Measurements from ENCODE around the gene NBL1.

The NBL1 gene

GRCh38 chr1:19670787-19671186 is 26.7 kb downstream of the NBL1 start:
- DNase-seq (ENCODE audit: low read depth) = no peak

- no peak for DNase-seq (ENCODE audit: low read depth)
Measured at GRCh38 chr1:19672237-19672636, 28.1 kb downstream of the NBL1 start.

DNA sequence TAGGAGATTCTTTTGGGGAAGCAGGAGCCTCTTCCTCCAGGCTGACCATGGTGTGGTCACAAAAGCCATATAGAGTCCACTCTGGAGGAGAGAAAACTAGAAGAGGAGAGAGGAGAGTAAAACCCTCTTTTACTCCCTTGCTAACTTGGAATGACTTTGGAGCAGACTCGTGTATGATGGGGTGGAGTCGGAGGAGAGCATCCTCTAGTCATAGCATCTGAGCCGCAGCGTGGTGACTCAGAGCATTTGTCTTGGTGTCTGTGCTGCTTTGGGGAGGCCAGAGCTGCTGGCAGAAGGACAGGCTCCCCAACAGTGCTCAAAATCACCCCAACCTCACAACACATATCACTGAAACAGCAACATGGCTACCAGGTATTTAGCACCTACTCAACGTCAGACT is 31.7 kb downstream of the NBL1 start:
- DNase-seq (ENCODE audit: low read depth) = no peak

DNA sequence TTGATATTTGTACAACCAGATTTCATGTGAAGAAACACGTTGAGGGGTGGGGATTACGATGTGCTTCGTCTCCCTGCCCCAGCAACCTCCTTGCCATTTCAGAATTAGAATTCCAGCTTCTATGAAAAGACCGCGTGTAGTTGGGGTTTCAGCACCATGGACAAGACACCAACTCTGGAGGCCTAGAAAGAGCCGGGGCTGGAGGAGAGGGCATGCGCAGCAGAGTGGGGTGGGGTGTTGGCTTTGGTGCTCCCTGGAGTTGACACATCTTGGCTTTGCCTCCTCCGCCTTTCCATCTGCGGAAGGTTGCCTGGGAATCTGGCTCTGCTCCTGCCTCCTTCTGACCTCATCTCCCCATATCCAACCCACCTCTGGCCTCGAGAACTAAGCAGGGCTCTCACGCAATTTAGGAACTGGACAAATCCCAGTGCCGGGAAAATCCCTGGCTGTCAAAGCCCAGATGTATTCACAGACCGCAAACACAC is 32.4 kb downstream of the NBL1 start:
- DNase-seq (ENCODE audit: low read depth) = no peak

DNA sequence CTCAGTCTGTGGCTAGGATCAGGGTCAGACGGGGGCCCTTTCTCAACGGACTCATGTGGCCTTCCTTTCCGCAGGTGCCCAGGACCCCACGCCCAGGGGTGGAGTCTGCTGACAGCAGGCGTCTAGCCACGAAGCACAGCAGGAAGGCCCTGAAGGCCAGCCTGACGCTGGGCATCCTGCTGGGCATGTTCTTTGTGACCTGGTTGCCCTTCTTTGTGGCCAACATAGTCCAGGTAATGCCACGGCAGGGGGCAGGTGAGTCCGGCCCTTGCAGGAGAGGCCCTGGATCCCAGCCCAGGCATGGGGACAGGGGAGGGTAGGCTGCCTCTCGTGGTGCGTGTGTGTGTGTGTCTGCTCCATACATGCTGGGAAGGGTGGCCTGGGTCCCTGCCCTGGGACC is 34.4 kb downstream of the NBL1 start:
- no peak for DNase-seq (ENCODE audit: low read depth)

DNA sequence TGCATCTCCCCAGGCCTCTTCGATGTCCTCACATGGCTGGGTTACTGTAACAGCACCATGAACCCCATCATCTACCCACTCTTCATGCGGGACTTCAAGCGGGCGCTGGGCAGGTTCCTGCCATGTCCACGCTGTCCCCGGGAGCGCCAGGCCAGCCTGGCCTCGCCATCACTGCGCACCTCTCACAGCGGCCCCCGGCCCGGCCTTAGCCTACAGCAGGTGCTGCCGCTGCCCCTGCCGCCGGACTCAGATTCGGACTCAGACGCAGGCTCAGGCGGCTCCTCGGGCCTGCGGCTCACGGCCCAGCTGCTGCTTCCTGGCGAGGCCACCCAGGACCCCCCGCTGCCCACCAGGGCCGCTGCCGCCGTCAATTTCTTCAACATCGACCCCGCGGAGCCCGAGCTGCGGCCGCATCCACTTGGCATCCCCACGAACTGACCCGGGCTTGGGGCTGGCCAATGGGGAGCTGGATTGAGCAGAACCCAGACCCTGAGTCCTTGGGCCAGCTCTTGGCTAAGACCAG is 34.9 kb downstream of the NBL1 start:
- no peak for DNase-seq (ENCODE audit: low read depth)

DNA sequence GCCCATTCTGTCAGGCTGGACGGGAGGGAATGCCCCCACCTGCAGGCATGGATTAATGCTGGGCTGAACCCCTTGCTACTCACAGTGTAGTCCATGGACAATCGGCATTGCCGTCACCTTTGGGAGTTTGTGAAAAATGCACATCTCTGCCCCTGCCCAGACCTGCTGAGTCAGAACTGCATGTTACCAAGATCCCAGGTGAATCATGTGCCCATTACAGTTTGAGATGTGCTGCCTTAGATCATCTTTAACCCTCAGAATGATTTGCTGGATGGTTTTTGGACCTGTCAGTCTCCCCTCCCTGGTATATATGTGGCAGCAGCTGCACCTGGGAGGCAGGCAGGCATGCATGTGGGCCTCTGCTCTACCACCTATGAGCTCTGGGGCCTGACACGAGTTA is 35.6 kb downstream of the NBL1 start:
- no peak for DNase-seq (ENCODE audit: low read depth)

GRCh38 chr1:19680644-19681043 is 36.5 kb downstream of the NBL1 start:
- no peak for DNase-seq (ENCODE audit: low read depth)

- DNase-seq (ENCODE audit: low read depth) = no peak
Measured at GRCh38 chr1:19682257-19682656, 38.1 kb downstream of the NBL1 start.

DNA sequence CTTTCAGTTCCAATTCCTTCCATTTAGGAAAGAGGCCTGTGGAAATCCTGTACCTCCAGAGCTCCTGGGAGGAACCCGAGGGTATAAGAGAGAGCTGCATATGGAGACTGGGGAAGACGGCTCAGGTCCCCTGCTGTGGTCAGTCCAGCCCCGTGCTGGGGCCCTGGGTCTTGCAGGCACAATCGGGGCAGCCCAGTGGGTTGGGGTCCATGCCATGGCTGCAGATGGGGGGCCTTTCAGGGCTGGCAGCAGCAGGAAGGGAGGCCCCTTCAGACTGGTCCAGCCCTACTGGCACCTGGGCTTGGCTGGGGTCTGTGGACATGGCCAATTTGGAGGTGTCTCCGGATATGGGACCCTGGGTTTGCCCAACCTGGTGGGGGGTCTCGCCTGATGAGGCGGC is 38.8 kb downstream of the NBL1 start:
- no peak for DNase-seq (ENCODE audit: low read depth)

DNA sequence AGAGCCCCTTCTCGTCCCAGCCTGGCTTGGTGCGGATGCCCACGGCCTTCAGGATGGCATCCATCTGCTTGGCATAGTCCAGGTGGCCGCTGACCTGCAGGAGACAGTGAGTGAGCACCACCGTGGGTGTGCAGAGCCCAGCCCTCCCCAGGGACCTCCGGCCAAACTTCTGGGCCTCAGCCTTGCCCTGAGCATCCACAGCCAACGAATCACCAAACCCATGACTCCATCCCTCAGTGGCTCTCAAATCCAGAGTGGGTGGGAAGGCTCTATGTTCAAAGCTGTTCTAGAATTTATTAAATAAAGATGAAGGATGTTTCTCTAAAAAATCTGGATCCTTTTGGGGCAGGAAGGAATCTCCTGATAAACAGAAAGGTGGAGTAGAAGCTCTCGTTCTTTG is 39.2 kb downstream of the NBL1 start:
- no peak for DNase-seq (ENCODE audit: low read depth)

GRCh38 chr1:19684677-19685076 is 40.6 kb downstream of the NBL1 start:
- no peak for DNase-seq (ENCODE audit: low read depth)

DNA sequence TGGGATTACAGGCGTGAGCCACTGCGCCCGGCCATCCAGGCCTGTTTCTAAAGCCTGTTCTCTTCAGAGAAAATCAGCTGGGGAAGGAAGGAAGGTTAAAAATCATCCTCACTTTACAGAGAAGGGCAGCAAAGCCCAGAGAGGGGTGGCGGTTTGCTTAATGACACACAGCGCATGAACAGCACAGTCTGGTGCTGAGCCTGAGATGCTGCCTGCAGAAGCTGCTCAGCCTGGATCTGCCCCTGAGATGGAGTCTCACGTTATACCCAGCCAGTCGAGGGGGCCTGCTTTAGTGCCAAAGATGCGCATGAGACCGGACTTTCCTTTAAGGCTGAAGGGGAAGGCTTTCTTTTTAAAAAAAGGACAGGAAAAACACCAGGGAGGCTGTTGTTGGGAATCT is 41.9 kb downstream of the NBL1 start:
- no peak for DNase-seq (ENCODE audit: low read depth)

GRCh38 chr1:19687414-19687813 is 43.3 kb downstream of the NBL1 start:
- no peak for DNase-seq (ENCODE audit: low read depth)

GRCh38 chr1:19688041-19688842 is 44.1 kb downstream of the NBL1 start:
- no peak for DNase-seq (ENCODE audit: low read depth)

DNA sequence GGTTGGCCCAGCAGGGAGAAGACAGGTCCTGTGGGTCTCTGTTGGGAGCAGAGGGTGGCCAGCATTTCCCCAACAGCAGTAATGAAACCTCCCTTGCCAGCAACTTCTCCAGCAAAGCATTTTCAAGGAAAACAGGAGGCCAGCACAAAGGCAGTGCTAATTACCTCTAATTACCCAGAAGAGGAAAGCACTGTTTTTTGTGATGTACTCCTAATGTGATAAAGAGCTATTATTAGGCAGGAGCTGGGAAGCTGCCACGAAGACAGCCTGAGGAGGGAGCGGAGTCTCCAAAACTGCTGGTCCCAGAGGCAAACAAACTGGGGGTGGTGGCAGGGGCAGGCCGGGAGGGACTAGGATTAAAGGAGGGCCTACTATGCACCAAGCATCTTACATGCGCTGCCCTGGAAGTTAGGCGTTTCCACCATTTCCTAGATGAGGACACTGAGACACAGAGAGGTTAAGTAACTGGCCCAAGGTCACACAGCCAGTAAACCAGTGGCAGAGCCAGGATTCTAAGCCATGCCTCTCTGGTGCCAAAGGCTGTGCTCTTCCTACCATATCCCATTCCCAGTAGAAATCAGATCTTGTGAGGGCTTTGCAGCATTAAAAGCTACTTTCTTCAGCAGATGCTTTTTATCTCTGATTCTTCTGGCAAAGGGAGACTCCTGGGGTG is 45.1 kb downstream of the NBL1 start:
- no peak for DNase-seq (ENCODE audit: low read depth)

GRCh38 chr1:19689856-19690255 is 45.7 kb downstream of the NBL1 start:
- no peak for DNase-seq (ENCODE audit: low read depth)

- DNase-seq (ENCODE audit: low read depth) = no peak
Measured at GRCh38 chr1:19690342-19690741, 46.2 kb downstream of the NBL1 start.

DNA sequence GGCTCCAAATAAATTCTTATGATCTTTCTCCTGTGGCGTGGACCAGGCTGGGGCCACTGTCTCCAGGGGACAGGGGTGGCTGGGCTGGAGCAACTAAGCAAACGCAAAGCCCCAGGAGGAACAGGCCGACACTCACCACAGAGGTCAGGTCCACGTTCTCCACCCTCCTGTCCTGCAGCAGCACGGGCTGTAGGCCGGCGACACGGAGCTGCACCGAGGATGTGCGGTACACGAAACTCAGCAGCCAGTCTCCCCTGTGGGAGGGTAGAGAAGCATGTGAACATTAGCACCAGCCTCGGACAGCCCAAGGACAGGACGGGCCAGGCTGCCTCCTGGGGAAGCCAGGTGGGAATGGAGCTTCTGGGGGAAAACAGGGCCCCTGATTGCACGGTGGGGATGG is 50.2 kb downstream of the NBL1 start:
- no peak for DNase-seq (ENCODE audit: low read depth)

DNA sequence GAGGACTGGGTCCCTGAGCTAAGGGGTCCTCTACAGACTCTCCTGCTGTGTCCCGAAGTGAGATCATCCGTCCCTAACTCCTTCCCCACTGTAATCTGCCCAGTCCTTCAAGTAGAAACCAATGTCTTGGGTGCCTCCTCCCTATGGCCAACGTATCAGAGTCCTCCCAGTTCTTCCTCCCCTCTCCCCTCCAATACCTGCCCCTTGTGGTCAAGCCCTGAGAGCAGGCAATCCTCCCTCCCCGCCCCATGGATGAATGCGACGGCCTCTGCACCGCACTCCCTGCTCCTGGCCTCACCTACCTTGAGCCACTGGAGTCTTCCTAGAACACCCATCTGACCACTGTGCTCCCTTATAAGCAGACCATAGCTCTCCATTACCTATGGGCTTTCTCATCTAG is 51.7 kb downstream of the NBL1 start:
- DNase-seq (ENCODE audit: low read depth) = no peak

GRCh38 chr1:19696820-19697219 is 52.7 kb downstream of the NBL1 start:
- no peak for DNase-seq (ENCODE audit: low read depth)

GRCh38 chr1:19698181-19698580 is 54.1 kb downstream of the NBL1 start:
- no peak for DNase-seq (ENCODE audit: low read depth)

- no peak for DNase-seq (ENCODE audit: low read depth)
Measured at GRCh38 chr1:19700079-19700777, 56.1 kb downstream of the NBL1 start.
